Heart left ventricle (tissue), 13 donors: ENCODE measurements around the gene NUCB2.

Experiments used
- POLR2A ChIP-seq, 2 donors: fragments of 450-650 bp; IDR thresholded peaks; one replicate each; pipeline ENCODE4 v1.6.1; 2017; ENCODE audit warnings: antibody characterized with exemption in 2 of 2, mild to moderate bottlenecking in 2 of 2, moderate library complexity in 2 of 2
- TF ChIP-seq, protein P1 (sequence below), 12 donors: fragments of 200-600 bp; sonication (generic) in 4 of 12; IDR thresholded peaks; one replicate each; pipeline versions ENCODE4 v1.5.0 to v1.8.0; 2018 to 2022; ENCODE audit warnings: antibody characterized with exemption in 12 of 12, mild to moderate bottlenecking in 5 of 12
- donor health status: ischemic (EF 13 %, LVEDD 7.1; RV severe dilation, severe dysfunction).
- donor health status: DM: no; HTN: yes; CAD: no.
- donor health status: DM: no; HTN: no; CAD: no.
- donor health status: ischemic (EF 25% LVEDD 6.9; RV normal size, moderate dysfunction).
- donor health status: ischemic (EF 25% LVEDD 5.7; RV mildly dilated, moderate dysfunction).
- donor health status: ischemic (EF 35%, LVEDD 5.7; RV mildly dilated, moderate dysfunction).
- donor health status: nonischemic (EF 11% LVEDD 7.7; RV severe dilation, severe dysfunction).
- donor health status: DM: yes; HTN: yes; CAD: no.
- donor health status: PGD.
- donor health status: ischemic (EF 29% LVEDD 5.4; RV normal size, mild dysfunction).
- donor health status: nonischemic (EF 23%, LVEDD 6.1; RV moderate dilation, normal function).

- TF ChIP-seq, protein P1, sequence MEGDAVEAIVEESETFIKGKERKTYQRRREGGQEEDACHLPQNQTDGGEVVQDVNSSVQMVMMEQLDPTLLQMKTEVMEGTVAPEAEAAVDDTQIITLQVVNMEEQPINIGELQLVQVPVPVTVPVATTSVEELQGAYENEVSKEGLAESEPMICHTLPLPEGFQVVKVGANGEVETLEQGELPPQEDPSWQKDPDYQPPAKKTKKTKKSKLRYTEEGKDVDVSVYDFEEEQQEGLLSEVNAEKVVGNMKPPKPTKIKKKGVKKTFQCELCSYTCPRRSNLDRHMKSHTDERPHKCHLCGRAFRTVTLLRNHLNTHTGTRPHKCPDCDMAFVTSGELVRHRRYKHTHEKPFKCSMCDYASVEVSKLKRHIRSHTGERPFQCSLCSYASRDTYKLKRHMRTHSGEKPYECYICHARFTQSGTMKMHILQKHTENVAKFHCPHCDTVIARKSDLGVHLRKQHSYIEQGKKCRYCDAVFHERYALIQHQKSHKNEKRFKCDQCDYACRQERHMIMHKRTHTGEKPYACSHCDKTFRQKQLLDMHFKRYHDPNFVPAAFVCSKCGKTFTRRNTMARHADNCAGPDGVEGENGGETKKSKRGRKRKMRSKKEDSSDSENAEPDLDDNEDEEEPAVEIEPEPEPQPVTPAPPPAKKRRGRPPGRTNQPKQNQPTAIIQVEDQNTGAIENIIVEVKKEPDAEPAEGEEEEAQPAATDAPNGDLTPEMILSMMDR (IDR thresholded peaks at IDR 0.05) = peak in 1 of 12 donors; percentile 2
- TF ChIP-seq POLR2A (IDR thresholded peaks at IDR 0.05) = peak in 1 of 2 donors; percentile 92
Observed at GRCh38 chr11:17276236-17277023, at the start of gene NUCB2.
